ENCODE results near the gene PLPPR4. TPM values are rescaled to one million over a fixed set of nuclear protein-coding genes. Genes with fewer than 3 reads are reported as not detected.

PLPPR4 gene
- total RNA-seq, 1 experiment from 2014 or later, result not detected

DNA sequence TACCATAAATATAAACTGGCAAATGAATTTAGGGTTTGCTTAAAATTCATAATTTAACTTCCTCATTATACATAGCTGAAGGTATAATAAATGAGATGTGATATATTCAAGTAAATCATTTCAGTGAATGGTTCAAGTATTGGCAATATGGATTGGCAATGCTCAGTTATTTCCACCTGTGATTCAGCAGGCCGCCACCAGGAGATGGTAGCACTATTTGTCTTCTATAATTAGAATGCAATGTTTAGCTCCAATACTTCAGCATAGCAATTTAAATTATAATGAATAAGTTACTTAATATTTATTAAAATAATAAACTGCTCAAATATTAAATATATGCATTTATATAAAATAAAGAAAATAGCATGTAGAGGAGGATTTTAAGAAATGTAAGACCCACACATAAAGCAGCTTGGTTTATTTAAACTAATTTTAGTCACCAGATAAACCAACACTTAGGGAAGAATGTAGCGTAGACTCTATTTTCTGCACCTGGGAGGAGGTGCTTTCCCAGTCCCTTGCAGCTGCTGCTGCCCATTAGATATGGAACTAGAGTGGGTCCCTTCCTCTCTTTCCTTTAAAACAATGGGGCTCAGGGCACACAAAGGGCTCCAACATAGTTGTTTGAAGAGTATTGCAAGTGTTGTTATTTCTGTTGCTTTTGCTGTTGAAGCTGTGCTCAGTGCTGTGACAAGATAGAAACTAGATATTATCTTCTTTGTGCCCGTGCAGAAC, 62.1 kb downstream of the PLPPR4 start:
- in situ Hi-C loops (cut with HindIII; ENCODE audit: low pct_unique_long_range_greater_than_20kb, low sequenced_read_pairs), result no loop called here

DNA sequence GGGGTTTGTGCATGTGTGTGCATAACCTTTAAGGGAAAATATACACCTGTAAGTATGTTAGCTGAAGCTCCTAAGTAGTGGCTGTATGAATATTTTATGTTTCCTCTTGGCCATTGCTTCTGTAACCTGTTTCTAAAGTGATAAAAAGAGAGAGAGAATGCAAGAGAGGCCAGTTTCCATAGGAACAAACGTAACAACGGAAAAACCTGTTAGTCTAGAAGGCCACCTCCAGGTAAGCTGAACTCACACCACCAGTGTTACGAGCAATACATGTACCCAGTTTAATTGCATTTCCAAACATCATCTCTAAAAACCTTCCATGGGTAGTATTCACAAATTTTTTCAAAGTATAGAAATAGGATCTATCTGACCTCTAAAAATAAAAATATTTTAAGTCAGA, 63.1 kb downstream of the PLPPR4 start:
- in situ Hi-C loops (cut with HindIII; ENCODE audit: low pct_unique_long_range_greater_than_20kb, low sequenced_read_pairs), result no loop called here
- DNase-seq (ENCODE audit: low read depth, low spot score), result no peak

More for the DNA sequence above, 62.1 kb downstream of the PLPPR4 start:
- peak; percentile 25 for DNase-seq (ENCODE audit: low read depth, low spot score)

DNA sequence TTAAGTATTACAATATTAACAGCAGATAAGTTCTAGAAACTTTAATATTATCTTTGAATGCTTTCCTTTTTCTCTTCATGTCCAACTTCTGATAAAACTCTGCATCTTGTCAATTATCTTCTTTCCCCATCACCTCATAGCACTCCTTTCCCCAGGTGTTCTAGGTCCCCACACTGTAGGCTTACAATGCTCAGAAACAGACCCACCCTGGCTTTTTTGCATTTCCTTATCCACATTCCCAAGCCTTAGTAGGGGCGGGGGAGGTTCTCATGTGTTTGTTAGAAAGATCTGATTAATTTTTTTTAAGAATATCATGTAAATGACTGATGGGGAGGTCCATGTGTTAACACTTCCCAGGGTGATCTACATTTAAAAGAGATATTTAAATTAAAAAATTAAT, 63.9 kb downstream of the PLPPR4 start:
- in situ Hi-C loops (cut with HindIII; ENCODE audit: low pct_unique_long_range_greater_than_20kb, low sequenced_read_pairs), result no loop called here
- DNase-seq (ENCODE audit: low read depth, low spot score), result no peak

DNA sequence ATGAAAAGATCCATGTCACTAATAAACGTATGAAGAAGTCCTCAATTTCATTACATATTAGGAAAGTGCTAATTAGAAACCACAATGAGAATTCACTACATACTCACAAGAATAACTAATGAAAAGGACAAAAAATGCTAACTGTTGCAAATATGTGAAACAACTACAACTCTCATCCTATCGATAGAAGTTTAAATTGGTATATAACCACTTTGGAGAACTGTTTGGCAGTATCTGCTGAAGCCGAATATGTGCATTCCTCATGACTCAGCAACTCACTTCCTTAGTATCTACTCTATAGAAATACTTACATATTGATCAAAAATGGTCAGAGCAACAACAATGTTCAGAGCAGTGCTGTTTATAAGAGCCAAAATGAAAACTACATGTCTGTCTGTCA, 66.8 kb downstream of the PLPPR4 start:
- in situ Hi-C loops (cut with HindIII; ENCODE audit: low pct_unique_long_range_greater_than_20kb, low sequenced_read_pairs), result no loop called here
- no peak for DNase-seq (ENCODE audit: low read depth, low spot score)

DNA sequence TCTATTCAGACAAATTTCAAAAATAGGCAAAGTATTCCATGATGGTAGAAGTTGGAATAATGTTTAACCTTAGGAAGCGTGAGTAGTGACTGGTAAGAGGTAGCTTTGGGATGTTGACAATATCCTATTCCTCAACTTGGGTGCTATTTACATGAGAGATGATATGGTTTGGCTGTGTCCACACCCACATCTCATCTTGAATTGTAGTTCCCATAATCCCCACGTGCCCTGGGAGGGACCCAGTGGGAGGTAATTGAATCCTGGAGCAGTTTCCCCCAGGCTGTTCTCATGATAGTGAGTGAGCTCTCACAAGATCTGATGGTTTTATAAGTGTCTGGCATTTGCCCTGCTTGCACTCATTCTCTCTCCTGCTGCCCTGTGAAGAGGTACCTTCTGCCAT, 67.3 kb downstream of the PLPPR4 start:
- DNase-seq (ENCODE audit: low read depth, low spot score), result peak; percentile 4
- in situ Hi-C loops (cut with HindIII; ENCODE audit: low pct_unique_long_range_greater_than_20kb, low sequenced_read_pairs), result no loop called here

DNA sequence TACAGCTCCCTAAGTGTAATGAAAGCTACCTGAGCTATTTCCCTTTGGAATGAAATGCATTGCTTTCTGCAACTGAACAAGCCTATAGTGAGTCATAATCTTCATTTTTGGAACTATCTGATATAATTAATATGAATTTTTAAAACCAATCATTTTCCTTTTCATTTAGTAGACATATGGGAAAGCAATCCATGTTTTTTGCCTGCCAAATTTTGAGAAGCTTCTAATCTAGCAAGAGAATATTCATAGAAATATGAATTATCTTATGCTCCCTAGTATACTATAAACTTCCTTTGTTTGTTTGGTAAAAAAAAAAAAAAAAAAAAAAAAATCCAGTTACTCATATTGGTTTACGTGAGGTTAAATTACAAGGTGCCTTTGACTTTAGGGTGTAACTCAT, 68.3 kb downstream of the PLPPR4 start:
- DNase-seq (ENCODE audit: low read depth, low spot score), result no peak
- in situ Hi-C loops (cut with HindIII; ENCODE audit: low pct_unique_long_range_greater_than_20kb, low sequenced_read_pairs), result no loop called here

DNA sequence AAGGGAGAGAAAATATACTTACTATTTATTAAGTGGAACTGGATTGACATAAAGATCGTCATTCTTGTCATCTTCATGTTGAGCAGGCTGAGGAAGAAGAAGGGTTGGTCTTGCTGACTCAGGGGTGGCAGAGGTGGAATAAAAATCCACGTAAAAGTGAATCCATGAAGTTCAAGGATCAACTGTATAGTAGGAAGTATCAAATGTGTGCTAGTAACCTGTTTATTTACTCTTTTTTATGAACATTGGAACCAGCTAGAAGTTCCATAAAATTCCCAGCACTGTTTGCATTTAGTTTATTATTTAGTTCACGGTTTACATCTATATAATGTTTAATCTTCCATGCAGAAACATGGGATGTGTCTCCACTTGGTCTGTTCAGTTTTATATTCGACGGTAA, 70.7 kb downstream of the PLPPR4 start:
- in situ Hi-C loops (cut with HindIII; ENCODE audit: low pct_unique_long_range_greater_than_20kb, low sequenced_read_pairs), result no loop called here
- DNase-seq (ENCODE audit: low read depth, low spot score), result no peak

DNA sequence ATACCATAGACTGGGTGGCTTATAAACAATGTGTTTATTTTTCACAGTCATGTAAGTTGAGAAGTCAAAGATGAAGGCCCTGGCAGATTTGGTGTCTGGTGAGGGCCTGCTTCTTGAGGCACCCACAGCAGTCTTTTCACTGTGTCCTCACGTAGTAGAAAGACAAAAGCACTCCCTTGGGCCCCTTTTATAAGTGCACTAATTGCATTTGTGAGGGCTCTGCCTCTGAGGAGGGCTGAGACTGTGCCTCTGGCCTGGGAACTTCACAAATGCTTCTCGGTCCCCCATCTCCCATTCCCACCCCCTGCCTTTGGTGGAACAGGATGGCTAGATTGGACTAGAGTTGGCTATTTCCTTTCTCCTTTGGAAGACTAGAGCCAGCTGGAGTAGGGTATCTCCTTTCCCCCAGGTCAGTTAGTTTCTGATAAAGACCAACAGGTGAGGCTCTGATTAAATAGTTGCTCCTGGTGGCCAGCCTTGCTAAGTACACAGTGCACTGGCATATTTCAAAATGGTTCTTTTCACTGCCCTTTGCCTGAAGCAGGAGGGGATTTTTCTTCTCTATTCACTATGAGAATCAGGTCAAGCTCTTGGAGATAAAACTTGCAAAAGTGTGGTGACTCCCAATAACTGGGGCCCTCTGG, 82.9 kb downstream of the PLPPR4 start:
- in situ Hi-C loops (cut with HindIII; ENCODE audit: low pct_unique_long_range_greater_than_20kb, low sequenced_read_pairs), result no loop called here
- no peak for DNase-seq (ENCODE audit: low read depth, low spot score)

DNA sequence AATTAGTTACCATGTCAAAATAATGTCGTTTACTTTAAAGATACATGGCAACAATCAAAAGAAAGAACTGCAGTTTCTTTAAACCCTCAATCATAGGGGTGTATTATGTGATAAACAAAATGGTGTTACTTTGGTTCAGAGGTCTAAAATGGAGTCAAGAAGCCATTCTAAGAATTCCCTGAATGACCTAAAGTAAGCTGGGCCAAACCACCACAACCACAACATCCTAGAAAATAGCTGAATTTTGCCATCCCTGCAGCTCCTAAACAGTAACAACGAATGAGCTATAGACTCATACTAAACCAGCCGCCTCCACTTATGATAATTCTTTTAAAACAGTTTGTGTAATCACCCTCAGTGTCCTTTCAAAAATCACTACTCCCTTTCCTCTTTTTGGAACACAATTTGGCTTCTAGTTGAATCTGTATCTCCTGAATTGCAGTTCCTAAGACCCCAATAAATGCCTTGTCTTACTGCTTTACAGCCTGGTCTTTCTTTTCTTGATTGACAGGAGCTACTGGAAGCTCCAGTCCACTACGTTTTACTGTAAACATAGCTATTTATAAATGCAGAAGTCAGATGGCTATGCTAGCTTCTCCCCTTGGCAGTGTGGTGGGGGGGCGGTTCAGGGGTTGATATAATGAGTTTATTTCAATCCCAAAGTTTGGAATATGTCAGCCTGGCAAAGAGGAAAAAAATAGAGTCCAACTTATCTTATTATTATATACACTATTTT, 84.3 kb downstream of the PLPPR4 start:
- DNase-seq (ENCODE audit: low read depth, low spot score), result no peak
- in situ Hi-C loops (cut with HindIII; ENCODE audit: low pct_unique_long_range_greater_than_20kb, low sequenced_read_pairs), result no loop called here

DNA sequence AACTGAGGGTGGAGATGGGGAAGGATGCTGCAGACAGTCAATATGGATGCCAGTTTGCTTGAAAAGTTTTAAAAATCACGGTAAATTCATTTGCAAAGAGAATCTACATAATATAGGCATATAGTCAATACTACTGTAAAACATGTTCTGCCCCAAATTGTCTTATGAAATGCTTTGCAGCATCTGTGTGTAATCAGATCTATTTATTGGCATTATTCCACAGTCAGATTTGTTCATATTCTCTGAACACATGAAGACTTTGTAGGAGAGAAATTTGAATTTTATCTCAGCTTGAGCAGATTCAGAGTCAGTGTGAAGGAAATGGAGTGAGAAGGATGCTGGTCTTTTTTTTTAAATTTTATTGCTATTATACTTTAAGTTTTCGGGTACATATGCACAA, 88.5 kb downstream of the PLPPR4 start:
- DNase-seq (ENCODE audit: low read depth, low spot score), result no peak
- in situ Hi-C loops (cut with HindIII; ENCODE audit: low pct_unique_long_range_greater_than_20kb, low sequenced_read_pairs), result no loop called here

DNA sequence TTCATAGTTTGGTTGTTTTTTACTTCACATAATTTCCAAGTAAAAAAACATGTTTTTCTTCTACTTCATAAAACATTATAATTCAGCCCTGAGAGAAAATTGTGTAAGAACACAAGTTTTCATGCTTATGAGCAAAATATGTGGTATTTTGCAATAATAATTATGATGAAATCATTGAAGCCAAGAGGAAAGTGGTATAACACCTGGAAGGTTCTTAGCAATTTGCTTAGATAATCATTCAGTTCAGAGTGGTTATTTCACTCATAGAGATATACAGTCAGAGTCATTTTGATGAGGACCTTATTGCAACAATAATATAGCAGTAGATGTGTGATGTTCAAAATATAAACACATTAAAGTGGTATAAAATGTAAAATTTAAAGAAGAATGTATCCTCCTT, 94.5 kb downstream of the PLPPR4 start:
- in situ Hi-C loops (cut with HindIII; ENCODE audit: low pct_unique_long_range_greater_than_20kb, low sequenced_read_pairs), result no loop called here
- no peak for DNase-seq (ENCODE audit: low read depth, low spot score)

Measured in SK-MEL-5 (cell line).